HL-60/S4 treated with retinoic acid at 250 ng/mL for 4 days and 3 days (cell line): ENCODE measurements around the gene JAKMIP3.

Experiments used
- in situ Hi-C: fragments of 300-500 bp; cut with MboI; formaldehyde crosslinking; loops from 2 replicates; pipeline ENCODE4 v1.7.0; 2022; ENCODE audit warnings: low sequenced_read_pairs

JAKMIP3 gene

GRCh38 chr10:132109341-132110110, 43.8 kb downstream of the JAKMIP3 start:
- in situ Hi-C loops: no loop called here

- in situ Hi-C loops: no loop called here
Observed at GRCh38 chr10:132110111-132110521, 44.4 kb downstream of the JAKMIP3 start.

DNA sequence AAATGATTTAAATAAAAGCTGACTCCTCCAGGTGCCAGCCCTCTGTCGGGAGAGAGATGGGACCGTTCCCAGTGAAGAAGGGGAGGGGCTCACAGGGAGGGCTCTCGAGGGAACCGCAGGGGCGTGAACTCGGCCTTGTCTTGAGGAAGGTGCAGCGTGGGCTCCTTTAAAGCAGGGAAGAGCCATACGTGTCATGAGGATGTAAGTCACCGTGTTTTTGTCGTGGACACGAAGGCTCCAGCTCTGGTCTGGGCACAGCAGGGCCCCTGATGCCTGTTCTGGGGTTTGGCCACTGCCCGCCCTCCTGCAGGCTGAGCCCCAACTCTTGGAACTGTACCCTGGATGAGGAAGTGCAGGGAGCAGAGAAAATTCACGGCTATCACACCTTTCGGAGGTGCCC, 45.0 kb downstream of the JAKMIP3 start:
- in situ Hi-C loops: no loop called here

- in situ Hi-C loops: no loop called here
Observed at GRCh38 chr10:132111121-132111731, 45.5 kb downstream of the JAKMIP3 start.

DNA sequence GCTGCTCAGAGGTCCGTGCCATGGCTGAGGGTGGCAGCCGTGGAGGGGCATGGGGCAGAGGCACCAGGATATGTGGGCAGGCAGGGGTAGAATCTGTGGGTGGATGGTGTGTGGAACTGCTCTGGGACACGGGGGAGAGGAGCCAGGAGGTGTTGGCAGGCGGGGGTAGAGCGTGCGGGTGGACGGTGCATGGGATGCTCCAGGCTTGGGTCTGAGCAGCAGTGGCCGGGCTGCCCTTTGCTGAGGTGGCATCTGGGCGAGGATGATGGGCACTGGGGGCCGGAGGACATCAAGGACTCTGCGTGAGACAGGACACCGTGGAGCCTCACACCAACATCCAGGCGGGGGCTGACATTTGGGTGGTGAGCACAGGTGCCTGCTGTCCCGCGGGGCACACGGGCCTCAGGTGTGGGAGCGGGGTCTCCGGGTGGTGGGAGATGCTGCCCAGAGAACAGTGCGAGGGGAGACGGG, 46.2 kb downstream of the JAKMIP3 start:
- in situ Hi-C loops: no loop called here

DNA sequence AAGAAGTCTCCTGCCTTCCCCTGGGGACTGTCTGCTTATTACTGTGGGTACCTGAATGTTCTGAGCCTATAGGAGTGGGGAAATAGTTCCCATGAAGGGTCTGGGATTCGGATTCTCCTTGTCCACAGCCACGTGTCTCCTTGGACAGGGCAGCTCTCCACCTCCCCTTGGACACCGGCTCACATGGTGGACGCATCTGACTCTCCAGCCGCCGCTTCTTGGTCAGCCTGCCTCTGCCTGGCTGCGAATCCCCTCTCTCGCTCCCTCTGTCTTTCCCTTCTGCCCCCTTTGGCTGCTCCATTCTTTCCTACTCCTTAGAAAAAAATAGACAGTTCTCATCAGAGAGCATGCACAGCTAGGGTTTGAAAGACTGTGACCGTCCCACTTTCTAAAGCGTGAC, 46.9 kb downstream of the JAKMIP3 start:
- in situ Hi-C loops: no loop called here

- in situ Hi-C loops: no loop called here
Observed at GRCh38 chr10:132113206-132113605, 47.5 kb downstream of the JAKMIP3 start.

DNA sequence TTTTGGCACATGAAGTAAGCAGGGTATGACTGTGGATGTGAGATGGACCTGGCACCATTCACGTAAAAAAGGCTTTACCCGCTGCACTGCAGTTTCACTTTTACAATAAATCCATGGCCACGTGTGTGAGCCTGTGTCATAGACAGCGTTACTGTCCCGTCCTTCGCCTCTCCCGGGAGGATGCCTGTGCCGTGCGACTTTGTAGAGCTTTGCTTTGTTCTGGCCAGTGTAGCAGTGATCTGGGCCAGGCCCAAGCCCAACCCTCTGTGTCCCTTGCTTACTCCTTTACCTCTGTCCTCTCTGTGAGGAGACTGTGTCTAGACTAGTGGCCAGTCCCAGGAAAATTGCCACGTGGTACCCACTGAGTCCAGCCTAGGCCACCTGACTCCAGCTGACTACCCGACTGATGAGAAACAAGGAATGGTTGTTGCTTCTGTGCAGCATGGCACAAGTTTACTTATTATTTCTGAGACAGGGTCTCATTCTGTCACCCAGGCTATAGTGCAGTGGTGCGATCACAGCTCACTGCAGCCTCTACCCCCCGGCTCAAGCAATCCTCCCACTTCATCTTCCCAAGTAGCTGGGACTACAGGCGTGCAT, 48.1 kb downstream of the JAKMIP3 start:
- in situ Hi-C loops: no loop called here

GRCh38 chr10:132114953-132115520, 49.3 kb downstream of the JAKMIP3 start:
- in situ Hi-C loops: no loop called here
